ENCODE results near the gene UTS2B.

UTS2B gene

GRCh38 chr3:191301017-191301416, 29.3 kb downstream of the UTS2B start:
- H3K4me2 ChIP-seq (ENCODE audit: low read length) = peak overlapping the region; percentile 79
- H3K27ac ChIP-seq (ENCODE audit: low read length) = peak overlapping the region; percentile 98
- no peaks in the 10 kb centered on the region for H3K9me3 ChIP-seq (ENCODE audit: insufficient read depth, low read length)
- H3K9ac ChIP-seq (ENCODE audit: low read length) = peak overlapping the region; percentile 74
- no peak overlapping the region for H2AFZ ChIP-seq (ENCODE audit: low read depth, low read length)
- peak overlapping the region; percentile 56 for H3K4me3 ChIP-seq (ENCODE audit: low read length)
- H3K36me3 ChIP-seq (replicated peaks; ENCODE audit: low read depth, low read length) = no peaks in the 10 kb centered on the region
- H4K20me1 ChIP-seq (ENCODE audit: insufficient read depth, low read length) = no peaks in the 10 kb centered on the region
- H3K4me1 ChIP-seq (ENCODE audit: low read length) = peaks cover 69% of the 10 kb centered on the region
- no peaks in the 10 kb centered on the region for H3K27me3 ChIP-seq (ENCODE audit: low read depth, low read length)
- no peak for TF ChIP-seq CTCF (IDR thresholded peaks at IDR 0.05; ENCODE audit: low read depth, low read length)
- no peak for TF ChIP-seq EZH2phosphoT487 (IDR thresholded peaks at IDR 0.05; ENCODE audit: low read depth)
- no peaks in the 10 kb centered on the region for H3K79me2 ChIP-seq (ENCODE audit: low read length)

- H3K27me3 ChIP-seq (ENCODE audit: low read depth, low read length) = no peaks in the 10 kb centered on the region
- H3K4me2 ChIP-seq (ENCODE audit: low read length) = peak overlapping the region; percentile 79
- no peaks in the 10 kb centered on the region for H3K36me3 ChIP-seq (replicated peaks; ENCODE audit: low read depth, low read length)
- no peaks in the 10 kb centered on the region for H4K20me1 ChIP-seq (ENCODE audit: insufficient read depth, low read length)
- peak overlapping the region; percentile 74 for H3K9ac ChIP-seq (ENCODE audit: low read length)
- H3K79me2 ChIP-seq (ENCODE audit: low read length) = no peaks in the 10 kb centered on the region
- H3K4me3 ChIP-seq (ENCODE audit: low read length) = peak overlapping the region; percentile 56
- peak overlapping the region; percentile 98 for H3K27ac ChIP-seq (ENCODE audit: low read length)
- no peaks in the 10 kb centered on the region for H3K9me3 ChIP-seq (ENCODE audit: insufficient read depth, low read length)
- no peak overlapping the region for H2AFZ ChIP-seq (ENCODE audit: low read depth, low read length)
- peaks cover 73% of the 10 kb centered on the region for H3K4me1 ChIP-seq (ENCODE audit: low read length)
- TF ChIP-seq CTCF (IDR thresholded peaks at IDR 0.05; ENCODE audit: low read depth, low read length) = no peak
- no peak for TF ChIP-seq EZH2phosphoT487 (IDR thresholded peaks at IDR 0.05; ENCODE audit: low read depth)
Measured at GRCh38 chr3:191300422-191300821, 29.9 kb downstream of the UTS2B start.

GRCh38 chr3:191298846-191299245, 31.5 kb downstream of the UTS2B start:
- no peak overlapping the region for H3K4me3 ChIP-seq (ENCODE audit: low read length)
- no peaks in the 10 kb centered on the region for H4K20me1 ChIP-seq (ENCODE audit: insufficient read depth, low read length)
- TF ChIP-seq EZH2phosphoT487 (IDR thresholded peaks at IDR 0.05; ENCODE audit: low read depth) = no peak
- no peak for TF ChIP-seq CTCF (IDR thresholded peaks at IDR 0.05; ENCODE audit: low read depth, low read length)
- H3K79me2 ChIP-seq (ENCODE audit: low read length) = no peaks in the 10 kb centered on the region
- no peak overlapping the region for H3K27ac ChIP-seq (ENCODE audit: low read length)
- H3K4me2 ChIP-seq (ENCODE audit: low read length) = peak overlapping the region; percentile 37
- H3K36me3 ChIP-seq (replicated peaks; ENCODE audit: low read depth, low read length) = no peaks in the 10 kb centered on the region
- H3K4me1 ChIP-seq (ENCODE audit: low read length) = peaks cover 82% of the 10 kb centered on the region
- no peak overlapping the region for H2AFZ ChIP-seq (ENCODE audit: low read depth, low read length)
- H3K9me3 ChIP-seq (ENCODE audit: insufficient read depth, low read length) = no peaks in the 10 kb centered on the region
- H3K9ac ChIP-seq (ENCODE audit: low read length) = no peak overlapping the region
- H3K27me3 ChIP-seq (ENCODE audit: low read depth, low read length) = no peaks in the 10 kb centered on the region

- Histone ChIP-seq H3K9ac (ENCODE audit: low read length) (peak overlapping the region; percentile 45), H3K4me1 (ENCODE audit: low read length) (peaks cover 77% of the 10 kb centered on the region), H3K9me3 (ENCODE audit: insufficient read depth, low read length) (no peaks in the 10 kb centered on the region), H3K79me2 (ENCODE audit: low read length) (no peaks in the 10 kb centered on the region), H2AFZ (ENCODE audit: low read depth, low read length) (no peak overlapping the region), H4K20me1 (ENCODE audit: insufficient read depth, low read length) (no peaks in the 10 kb centered on the region), H3K36me3 (replicated peaks; ENCODE audit: low read depth, low read length) (no peaks in the 10 kb centered on the region), H3K27ac (ENCODE audit: low read length) (peak overlapping the region; percentile 73), H3K27me3 (ENCODE audit: low read depth, low read length) (no peaks in the 10 kb centered on the region), H3K4me2 (ENCODE audit: low read length) (peak overlapping the region; percentile 76), H3K4me3 (ENCODE audit: low read length) (peak overlapping the region; percentile 55)
- peak; percentile 91 for TF ChIP-seq EZH2phosphoT487 (IDR thresholded peaks at IDR 0.05; ENCODE audit: low read depth)
- TF ChIP-seq CTCF (IDR thresholded peaks at IDR 0.05; ENCODE audit: low read depth, low read length) = no peak
Measured at GRCh38 chr3:191296041-191296541, 34.2 kb downstream of the UTS2B start.
